Activated CD4-positive, CD25-positive, alpha-beta regulatory T cell treated with anti-CD3 and anti-CD28 coated beads, Interleukin-2, amount 50 U/mL, for 72 hours (primary cell): ENCODE data around the gene ZNF593.

ENCODE experiments used
- DNase-seq: peaks from one replicate; pipeline ENCODE4 v3.0.0; 2021

Gene ZNF593

DNA sequence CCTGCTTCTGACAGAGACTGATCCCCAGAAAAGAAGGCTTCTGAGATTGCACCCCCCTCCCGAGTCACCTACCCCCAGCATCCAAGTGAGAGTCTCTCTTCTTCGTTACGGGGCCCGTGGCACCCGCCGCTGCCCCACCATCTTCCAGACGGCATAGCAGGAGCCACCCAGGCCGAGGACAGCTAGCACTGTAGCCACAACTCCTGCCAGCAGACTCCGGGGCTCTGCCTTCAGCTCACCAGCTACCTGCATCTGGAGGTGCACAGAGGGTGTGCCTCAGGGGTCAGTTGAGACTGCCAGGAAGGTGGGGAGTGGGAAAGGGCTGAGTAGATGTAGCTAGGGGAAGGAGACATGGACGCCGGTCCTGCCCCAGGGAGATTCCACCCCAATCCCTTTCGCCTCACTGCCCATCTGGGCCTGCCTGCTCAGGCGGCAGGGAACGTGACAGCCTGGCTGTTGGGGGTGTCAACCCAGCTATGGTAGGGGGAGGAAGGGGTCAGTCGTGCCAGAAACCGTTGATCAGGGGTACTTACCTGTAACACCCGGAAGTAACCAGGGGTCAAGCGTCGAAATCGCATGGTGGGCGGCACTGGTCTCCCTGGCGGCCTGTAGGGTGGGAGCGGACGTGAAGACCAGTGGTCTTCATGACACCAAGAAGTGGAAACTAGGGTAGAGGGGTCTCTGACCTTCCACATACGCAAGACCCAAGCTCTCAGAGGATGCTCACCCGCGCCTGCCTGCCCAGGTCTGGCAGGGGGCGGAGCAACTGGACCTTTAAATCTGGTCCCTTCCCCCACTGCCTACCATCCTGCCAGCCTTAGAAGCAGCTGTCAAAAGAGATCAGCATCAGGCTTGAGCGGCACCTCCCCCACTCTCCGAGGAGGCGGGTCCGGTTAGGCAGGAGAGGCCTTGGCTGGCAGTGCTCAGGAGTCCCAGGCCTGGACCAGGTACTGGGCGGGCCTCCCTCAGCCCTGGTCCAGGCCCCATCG is 1.7 kb downstream of the ZNF593 start, which contains the start of gene ZNF593OS:
ZNF593OS (minus strand) TSS at position 749 of the 989 bp plus-strand sequence; CDS start at position 578, 171 bp downstream.
- DNase-seq: no peak

DNA sequence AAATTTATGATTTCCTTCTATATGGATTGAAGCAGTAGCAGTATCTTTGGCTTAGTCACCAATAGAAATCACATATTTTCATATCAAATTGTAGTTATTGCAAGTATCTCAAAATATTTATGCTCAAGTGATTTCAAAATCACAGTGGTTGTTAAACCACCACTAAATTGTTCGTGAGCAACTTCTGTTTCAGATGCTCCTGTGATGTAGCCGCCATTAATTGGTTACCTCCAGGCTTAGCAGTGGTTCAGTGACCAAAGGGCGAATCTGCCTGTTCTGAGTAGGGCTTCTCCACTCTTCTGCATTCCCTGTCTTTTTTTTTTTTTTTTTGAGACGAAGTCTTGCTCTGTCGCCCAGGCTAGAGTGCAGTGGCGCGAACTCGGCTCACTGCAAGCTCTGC is 5.6 kb downstream of the ZNF593 start:
- DNase-seq: no peak

DNA sequence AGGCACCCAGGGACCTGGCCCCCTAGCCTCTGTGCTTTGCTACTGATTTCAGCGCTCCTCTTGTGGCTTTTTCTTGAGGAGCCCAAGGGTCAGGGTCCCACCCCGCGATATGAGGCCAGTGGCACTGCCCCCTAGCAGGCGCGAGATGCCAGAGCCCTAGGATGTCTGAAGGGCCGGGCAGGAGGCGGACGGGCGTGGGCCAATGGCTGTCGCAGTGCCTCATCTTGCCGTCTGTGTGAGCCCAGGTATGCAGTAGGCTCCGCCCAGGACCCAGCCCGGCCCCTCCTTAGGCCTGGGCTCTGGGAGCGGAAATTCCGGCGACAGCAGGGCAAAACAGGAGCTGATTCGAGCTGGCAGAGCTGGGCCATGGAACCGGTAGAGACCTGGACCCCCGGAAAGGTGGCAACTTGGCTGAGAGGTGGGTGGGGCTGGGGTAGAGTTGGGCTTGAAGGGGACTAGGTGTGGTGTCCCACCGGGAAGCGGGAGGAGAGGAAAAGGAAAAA is 7.5 kb downstream of the ZNF593 start, which contains the start of gene CNKSR1:
CNKSR1 (plus strand) TSS at position 310 of the 503 bp plus-strand sequence; CDS start at position 367, 57 bp downstream.
- no peak for DNase-seq

DNA sequence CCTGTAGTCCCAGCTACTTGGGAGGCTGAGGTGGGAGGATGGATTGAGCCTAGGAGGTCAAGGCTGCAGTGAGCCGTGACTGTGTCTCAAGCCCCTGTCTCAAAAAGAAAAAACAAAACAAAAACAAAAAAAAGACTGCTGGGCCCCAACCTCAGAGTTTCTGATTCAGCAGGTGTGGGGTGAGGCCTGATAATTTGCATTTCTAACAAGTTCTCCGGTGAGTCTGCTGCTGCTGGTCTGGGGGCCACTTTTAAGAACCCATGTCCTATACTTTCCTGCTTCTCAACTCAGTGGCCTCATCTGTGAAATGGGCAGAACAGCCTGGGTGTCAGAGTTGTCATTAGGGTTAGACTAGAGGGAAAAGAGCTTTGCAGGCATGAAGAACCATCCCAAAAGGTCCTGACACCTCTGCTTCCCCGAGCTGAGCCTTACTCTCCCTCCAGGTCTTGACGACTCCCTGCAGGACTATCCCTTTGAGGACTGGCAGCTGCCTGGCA is 10.3 kb downstream of the ZNF593 start:
- no peak for DNase-seq

DNA sequence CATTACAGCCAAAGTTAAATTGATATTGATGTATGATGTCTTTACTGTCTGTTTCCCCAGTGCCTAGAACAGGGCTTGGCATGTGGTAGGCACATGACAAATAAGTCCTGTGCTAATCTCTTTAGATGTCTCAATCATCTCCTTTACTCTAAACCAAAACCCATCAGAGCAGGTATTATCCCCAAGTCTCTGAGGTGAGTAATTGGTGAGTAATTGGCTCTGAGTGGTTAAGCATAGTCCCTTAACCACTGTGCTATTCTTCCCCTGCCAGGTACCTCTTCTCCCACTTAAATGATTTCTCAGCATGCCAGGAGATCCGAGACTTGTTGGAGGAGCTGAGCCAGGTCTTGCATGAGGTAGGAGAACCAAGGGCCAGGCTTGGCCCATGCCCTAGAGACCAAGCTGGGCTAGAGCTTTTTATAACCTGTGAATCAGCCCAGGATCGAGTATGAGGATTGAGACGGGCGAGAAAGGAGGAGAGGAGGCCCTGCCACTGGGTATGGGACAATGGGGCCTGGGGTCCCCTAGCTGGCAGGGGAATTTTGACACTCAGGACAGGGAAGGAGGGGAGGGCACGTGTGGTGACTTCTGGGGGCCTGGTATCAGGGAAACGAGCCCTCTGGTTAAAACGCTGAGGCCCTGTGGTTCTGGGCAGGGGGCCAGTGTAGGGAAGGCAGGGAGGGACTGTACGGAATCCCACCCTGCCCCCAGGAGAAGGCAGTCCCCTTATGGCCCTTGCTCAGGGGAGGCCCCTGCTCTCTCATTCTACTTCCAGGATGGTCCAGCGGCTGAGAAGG is 12.1 kb downstream of the ZNF593 start:
- no peak for DNase-seq

DNA sequence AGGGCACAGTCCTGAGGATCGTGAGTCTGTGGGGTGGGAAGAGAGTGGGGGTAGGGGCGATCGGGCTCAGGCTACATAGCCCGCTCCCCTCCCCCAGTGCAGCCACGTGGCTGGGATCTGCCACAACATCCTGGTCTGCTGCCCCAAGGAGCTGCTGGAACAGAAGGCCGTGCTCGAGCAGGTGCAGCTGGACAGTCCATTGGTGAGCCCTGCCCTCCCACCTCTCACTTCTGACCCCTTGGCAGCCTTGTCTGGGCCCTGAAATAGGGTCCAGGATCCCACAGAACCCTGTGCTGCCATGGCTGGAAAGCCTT is 12.6 kb downstream of the ZNF593 start:
- no peak for DNase-seq

DNA sequence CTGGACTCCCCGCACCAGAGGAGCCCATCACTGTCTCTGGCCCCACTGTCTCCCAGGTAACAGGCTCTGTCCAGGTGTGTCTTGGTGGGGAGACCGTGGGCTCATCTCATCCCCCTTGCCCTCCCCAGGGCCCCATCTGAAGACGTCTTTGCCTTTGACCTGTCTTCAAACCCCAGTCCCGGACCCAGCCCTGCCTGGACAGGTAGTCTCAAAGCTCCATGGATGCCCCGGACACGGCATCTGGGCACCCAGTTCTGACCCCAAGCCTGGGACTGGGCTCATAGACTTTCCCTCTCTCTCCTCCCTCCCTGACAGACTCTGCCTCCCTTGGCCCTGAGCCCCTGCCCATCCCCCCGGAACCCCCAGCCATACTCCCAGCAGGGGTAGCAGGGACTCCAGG is 14.4 kb downstream of the ZNF593 start:
- DNase-seq: no peak

DNA sequence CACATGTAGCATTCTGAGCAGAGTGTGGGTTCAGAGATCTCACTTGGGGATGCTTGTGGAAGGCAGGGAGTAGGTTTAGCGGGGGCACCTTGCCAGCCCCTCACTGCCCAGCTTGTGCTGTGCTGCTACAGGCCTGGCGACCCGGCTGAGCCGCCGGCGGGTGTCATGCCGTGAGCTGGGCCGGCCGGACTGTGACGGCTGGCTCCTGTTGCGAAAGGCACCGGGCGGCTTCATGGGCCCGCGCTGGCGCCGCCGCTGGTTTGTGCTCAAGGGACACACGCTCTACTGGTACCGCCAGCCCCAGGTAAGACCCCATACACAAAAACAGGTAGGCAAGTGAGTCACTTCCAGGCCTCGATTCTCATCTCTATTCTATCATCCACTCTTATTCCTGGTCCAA is 15.2 kb downstream of the ZNF593 start:
- no peak for DNase-seq

DNA sequence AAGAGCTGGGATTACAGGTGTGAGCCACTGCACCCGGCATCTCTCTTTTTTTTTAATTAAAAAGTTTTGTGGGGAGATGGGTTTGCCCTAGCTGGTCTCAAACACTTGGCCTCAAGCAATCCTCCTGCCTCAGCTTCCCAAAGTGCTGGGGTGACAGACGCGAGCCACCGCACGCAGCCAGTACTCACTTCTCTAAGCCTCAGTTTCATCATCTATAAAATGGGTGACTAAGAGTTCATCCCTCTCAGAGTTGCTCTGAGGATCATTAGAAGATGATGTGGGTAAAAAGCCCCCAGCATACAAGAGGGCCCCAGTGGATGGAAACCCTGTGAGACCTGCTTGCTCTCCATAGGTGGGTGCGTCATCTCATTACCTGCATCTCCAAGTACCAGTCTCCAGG is 18.2 kb downstream of the ZNF593 start:
- DNase-seq: no peak

DNA sequence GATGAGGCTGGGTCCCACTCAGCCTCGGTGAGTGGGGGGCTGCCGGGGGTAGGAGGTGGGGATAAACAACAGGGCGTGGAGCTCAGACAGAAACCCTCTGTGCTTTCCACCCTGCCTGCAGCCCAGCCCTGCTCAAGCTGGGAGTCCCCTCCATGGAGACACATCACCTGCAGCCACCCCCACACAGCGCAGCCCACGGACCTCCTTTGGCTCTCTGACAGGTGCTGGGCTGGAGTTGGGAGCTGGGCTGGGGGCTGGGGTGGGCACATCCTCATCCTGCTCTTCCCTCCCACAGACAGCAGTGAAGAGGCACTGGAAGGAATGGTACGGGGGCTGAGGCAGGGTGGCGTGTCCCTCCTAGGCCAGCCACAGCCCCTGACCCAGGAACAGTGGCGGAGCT is 18.8 kb downstream of the ZNF593 start:
- no peak for DNase-seq

DNA sequence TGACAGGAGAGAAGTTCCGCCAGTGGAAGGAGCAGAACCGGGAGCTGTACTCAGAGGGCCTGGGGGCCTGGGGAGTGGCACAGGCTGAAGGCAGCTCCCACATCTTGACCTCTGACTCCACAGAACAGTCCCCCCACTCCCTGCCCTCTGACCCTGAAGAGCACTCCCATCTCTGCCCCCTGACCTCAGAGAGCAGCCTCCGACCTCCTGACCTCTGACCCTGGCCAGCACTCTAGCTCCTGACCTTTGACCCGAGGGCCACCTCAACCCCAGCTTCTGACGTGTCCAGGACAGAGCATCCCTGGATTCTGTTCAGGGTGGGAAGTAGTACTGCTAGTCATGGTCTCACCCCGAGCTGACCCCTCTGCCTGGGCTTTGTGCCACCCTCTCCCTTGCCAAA is 19.6 kb downstream of the ZNF593 start:
- DNase-seq: no peak

DNA sequence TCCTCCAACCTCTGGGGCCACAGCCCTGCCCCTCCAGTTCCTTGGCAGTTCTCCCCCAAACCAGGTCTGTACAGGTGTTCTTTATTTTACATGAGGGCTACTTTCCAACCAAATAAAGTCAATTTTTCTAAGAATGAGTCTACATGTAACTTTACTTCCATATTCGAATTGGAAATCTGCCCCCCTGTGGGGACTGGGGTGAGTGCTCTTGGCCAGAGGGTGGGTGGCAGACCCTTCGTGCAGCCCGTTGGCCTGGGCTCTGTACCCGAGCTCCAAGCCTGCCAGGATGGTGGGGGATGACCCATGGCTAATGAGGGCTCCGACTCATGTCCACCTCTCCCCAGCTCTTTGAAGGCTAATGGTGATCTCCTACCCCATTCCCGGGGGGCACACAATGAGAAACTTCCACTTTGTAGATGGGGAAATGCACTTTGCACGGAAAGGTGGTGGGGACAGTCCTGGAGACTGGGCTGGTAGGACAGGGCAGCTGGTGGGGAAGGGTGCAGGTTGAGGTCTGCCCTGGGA is 20.1 kb downstream of the ZNF593 start:
- no peak for DNase-seq

DNA sequence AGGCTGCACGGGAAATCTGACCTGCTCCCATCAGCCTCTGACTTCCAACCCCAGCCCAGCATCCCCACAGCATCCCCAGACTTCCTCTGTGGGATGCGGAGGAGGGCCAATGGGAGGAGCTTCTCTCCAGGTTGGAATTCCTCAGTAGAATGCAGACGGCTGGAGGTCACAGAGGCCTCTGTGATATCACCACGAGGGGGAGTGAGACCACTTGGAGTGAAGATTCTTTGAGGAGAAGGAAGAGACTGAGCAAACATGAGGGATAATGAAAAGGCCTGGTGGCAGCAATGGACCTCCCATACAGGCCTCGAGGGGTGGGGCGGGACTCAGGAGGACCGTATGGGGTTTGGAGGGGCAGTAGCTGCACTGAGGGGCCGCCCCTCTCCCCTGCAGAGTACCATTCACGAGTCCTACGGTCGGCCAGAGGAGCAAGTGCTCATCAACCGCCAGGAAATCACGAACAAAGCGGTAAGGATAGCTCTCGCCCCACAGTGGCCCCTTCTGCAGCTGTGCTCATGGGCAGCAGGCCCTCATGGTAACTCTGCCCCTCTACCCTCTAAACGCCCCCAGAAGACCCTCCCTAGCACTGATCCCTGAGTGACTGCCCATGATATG is 20.8 kb downstream of the ZNF593 start, which contains the start of gene CATSPER4:
CATSPER4 (plus strand) TSS at position 230 of the 615 bp plus-strand sequence; CDS start at position 256, 26 bp downstream.
- no peak for DNase-seq

DNA sequence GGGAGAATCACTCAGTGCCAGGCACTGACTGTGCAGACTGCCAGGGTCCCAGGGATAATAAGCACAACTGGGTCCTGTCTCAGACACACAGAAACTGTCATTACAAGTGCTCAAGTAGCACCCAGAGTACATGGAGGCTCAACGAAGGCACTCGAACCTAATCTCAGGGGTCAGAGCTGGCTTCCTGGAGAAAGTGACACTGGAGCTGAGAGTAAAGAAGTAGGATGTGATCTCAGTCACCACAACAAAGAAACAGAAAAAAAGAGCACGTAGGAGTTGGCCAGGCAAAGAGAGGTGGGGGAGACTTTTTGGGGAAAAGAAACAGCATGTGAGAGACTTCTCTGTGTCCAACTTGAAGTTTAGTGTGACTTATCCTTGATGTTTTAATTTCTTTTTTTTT is 22.0 kb downstream of the ZNF593 start:
- no peak for DNase-seq

DNA sequence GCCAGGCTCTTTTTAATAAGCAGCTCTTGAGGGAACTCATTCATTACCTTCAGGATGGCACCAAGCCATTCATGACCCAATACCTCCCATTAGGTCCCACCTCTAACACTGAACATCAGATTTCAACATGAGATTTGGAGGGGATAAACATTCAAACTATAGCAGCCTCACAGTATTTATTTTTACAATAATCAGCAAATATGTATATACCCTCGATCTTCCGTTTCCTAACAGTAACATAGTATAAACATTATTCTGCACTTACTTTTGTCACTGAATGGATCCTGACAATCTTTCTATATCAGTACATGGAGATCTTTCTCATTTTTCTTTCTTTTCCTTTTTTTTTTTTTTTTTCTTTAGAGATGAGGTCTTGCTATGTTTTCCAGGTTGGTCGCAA is 26.1 kb downstream of the ZNF593 start:
- DNase-seq: no peak

DNA sequence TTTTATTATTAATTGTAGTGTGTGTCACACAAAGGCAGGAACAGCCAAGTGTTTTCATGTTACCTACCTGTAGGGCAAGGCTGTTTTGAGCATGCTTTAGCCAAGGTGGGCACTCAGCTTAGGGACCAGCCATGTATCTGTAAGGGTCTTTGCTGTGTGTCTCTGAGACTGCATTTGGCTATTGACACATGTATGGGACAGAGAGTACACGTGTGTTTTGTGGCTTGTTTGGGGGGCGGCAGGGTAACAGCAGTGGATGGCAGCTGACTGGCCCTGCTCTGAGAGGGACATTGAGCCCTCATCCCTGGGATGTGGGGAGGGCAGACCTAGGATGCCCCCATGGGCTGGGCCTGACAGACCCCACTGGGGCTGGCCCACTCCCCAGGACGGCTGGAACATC is 27.6 kb downstream of the ZNF593 start:
- no peak for DNase-seq

DNA sequence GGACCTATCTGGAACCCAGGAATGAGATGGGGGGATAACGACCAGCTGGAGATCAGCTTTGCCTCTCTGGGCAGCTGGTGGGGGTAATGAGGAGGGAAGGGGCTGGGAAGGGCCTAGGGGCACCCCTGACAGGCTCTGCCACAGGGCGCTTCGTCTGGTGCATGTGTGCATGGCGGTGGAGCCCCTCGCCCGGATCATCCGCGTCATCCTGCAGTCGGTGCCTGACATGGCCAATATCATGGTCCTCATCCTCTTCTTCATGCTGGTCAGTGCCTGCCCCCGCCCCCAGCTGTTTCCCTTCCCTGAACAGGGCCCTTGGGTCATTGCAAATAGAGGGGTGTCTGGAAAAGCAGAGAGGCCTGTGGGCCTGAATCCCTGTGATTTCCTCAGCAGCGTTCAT is 28.1 kb downstream of the ZNF593 start:
- DNase-seq: no peak

DNA sequence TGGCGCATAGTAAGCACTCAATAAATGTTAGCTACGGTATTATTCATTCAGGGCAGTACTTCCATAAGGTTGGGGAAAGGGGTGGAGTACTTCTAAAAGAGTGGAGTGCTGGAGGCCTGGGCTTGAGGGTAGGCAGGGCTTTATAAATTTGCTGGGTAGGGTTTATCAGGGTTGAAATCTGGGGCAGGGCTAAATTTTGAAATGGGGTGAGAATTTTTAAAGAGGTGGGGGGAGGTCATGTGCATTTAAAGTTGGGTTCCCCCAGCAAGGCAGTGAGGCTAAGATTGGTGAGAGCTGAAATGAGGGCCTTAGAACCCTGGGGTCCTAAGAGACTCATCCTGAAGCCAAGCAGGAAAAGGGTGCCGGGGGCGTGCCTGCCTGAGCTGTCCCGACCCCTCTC is 30.7 kb downstream of the ZNF593 start:
- DNase-seq: no peak

DNA sequence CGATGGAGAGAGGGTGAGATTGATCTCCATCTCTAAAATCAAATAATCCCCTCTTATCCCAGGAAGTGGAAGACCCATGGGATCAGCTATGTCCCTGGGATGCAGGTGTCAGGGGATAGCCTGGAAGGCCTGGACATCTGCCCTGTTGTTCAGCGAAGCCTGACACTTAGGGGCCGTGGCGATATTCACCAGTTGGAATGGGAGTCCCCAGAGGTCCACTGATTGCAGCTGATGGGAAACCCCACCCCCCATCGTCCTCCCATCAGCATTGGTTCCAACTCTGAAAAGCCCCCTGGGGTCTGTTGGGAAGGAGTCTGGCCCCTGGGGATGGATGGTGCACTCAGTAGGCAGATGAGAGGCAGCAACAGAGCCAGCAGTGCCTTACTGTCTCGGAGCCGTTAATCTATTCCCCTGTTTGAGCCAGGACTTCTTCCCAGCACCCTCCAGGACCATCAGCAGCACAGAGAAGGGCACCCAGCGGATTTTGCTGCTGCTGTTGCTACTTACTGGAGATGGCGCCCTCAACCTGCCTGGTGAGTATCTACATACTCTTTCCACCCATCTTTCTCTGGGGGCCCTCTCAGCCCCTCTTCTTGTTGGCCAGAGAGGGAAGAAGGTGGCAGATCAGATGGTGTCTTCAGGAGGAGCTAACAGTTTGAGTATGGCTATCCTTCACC is 34.1 kb downstream of the ZNF593 start:
- no peak for DNase-seq

DNA sequence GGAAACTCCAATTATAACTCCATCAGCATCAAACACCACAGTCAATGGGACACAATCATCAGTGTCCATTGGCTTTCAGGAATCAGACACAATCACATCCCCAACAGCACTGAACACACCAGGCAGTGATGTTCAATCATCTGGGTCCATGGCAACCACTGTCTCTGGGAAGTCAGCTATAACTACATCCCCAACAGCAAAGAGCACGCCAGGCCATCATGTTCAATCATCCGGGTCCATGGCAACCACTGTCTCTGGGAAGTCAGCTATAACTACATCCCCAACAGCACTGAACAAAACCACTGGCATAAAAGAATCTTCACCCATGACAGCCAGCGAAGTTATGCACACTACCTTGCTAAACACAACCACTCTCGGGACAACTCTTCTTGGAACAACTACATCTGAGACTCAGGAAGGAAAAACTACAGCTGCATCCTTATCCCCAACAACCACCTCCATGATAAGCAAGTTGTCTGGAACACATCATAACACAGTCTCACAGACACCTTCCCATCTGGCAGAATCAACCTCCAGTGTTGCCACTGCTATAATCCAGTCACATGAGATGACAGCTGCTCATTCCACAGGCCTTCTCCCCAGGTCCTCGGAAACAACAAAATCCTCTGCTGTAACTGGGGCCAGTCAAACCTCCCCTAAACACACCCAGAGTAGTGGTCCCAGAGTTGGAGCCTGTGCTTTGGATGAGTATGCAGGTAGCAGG is 40.6 kb downstream of the ZNF593 start:
- DNase-seq: no peak

DNA sequence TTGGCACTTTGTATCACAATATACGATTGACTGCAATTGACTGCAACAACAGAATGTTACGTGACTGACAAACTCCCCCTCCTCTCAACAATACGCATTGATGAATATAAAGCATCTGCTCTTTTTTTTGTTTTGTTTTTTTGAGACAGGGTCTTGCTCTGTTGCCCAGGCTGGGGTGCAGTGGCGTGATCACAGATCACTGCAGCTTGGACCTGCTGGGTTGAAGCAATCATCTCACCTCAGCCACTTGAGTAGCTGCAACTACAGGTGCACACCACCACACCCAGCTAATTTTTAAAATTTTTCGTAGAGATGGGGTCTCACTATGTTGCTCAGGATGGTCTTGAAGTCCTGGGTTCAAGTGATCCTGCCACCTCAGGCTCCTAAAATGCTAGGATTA is 43.0 kb downstream of the ZNF593 start:
- no peak for DNase-seq
